Neural progenitor cell (in vitro differentiated cells): Measurements from ENCODE around the gene POLH. TPM values are rescaled to one million over a fixed set of nuclear protein-coding genes. Genes with fewer than 3 reads are reported as not detected.
"Not testable (repeated sequence)": the region's sequence is repeated elsewhere in the genome, so short reads cannot be mapped to it uniquely, and the experiment has no call there.

Experiments
- DNase-seq: peaks from one replicate; pipeline ENCODE4 v3.0.0-alpha.2; 2016; ENCODE audit warnings: low spot score
- H2AFZ ChIP-seq: fragments of 200-600 bp; sonication (generic); replicated peaks from 2 replicates; pipeline ENCODE4 v1.6.1; 2016; ENCODE audit warnings: antibody characterized with exemption
- H3F3A ChIP-seq: fragments of 200-600 bp; sonication (generic); 2 replicates; pipeline ENCODE4 v1.6.1; 2016; ENCODE audit warnings: antibody characterized with exemption, low read depth
- H3K27ac ChIP-seq: fragments of 200-600 bp; sonication (generic); 2 replicates; pipeline ENCODE4 v1.5.1; 2016; ENCODE audit warnings: mild to moderate bottlenecking
- H3K27me3 ChIP-seq: fragments of 200-600 bp; sonication (generic); 2 replicates; pipeline ENCODE4 v1.6.1; 2016; ENCODE audit warnings: mild to moderate bottlenecking, moderate library complexity
- H3K36me3 ChIP-seq: fragments of 200-600 bp; sonication (generic); 2 replicates; pipeline ENCODE4 v1.5.1; 2016
- H3K4me1 ChIP-seq: fragments of 200-600 bp; sonication (generic); 2 replicates; pipeline ENCODE4 v1.6.1; 2016; ENCODE audit warnings: mixed run types
- H3K4me2 ChIP-seq: fragments of 200-600 bp; sonication (generic); 2 replicates; pipeline ENCODE4 v1.6.1; 2016
- H3K4me3 ChIP-seq: fragments of 200-600 bp; sonication (generic); 2 replicates; pipeline ENCODE4 v1.5.1; 2016
- H3K79me2 ChIP-seq: fragments of 200-600 bp; sonication (generic); 2 replicates; pipeline ENCODE4 v1.6.1; 2016; ENCODE audit warnings: low read depth
- H3K9ac ChIP-seq: fragments of 200-600 bp; sonication (generic); 2 replicates; pipeline ENCODE4 v1.6.1; 2016
- H3K9me3 ChIP-seq: fragments of 200-600 bp; sonication (generic); 2 replicates; pipeline ENCODE4 v1.5.1; 2016; ENCODE audit warnings: low read depth
- H4K20me1 ChIP-seq: fragments of 200-600 bp; sonication (generic); 2 replicates; pipeline ENCODE4 v1.6.1; 2016; ENCODE audit warnings: low read depth
- H3K27ac Mint-ChIP-seq: 3 replicates; pipeline ENCODE4 v1.8.0; 2021; ENCODE audit warnings: mixed read lengths
- H3K27me3 Mint-ChIP-seq: 2 replicates; pipeline ENCODE4 v1.8.0; 2022; ENCODE audit warnings: low read depth, mild to moderate bottlenecking, inconsistent platforms, moderate library complexity, mixed read lengths; ENCODE audit not compliant: insufficient read depth
- H3K36me3 Mint-ChIP-seq: 3 replicates; pipeline ENCODE4 v1.8.0; 2021; ENCODE audit warnings: mixed read lengths
- H3K4me1 Mint-ChIP-seq: 3 replicates; pipeline ENCODE4 v1.8.0; 2021; ENCODE audit warnings: mixed read lengths
- H3K4me3 Mint-ChIP-seq: 3 replicates; pipeline ENCODE4 v1.8.0; 2021; ENCODE audit warnings: mild to moderate bottlenecking, moderate library complexity, mixed read lengths
- H3K9me3 Mint-ChIP-seq: 3 replicates; pipeline ENCODE4 v1.8.0; 2020; ENCODE audit warnings: mixed read lengths
- EZH2 ChIP-seq: fragments of 200-600 bp; sonication (generic); IDR thresholded peaks from 2 replicates; pipeline ENCODE4 v1.6.1; 2017; ENCODE audit warnings: antibody characterized with exemption, mild to moderate bottlenecking, moderate library complexity
- EZH2phosphoT487 ChIP-seq: fragments of 200-600 bp; sonication (generic); IDR thresholded peaks from 2 replicates; pipeline ENCODE4 v1.6.1; 2017; ENCODE audit warnings: antibody characterized with exemption
- total RNA-seq: library from RNA; depleted of rRNA; stranded (reverse); fragments of >200 nt; gene quantifications from 2 replicates; pipeline ENCODE4 v1.2.3, GENCODE V29; 2015; ENCODE audit warnings: low replicate concordance
- TF ChIP-seq, protein P1 (sequence below): fragments of 200-600 bp; sonication (generic); IDR thresholded peaks from 2 replicates; pipeline ENCODE4 v1.5.1; 2017; ENCODE audit warnings: antibody characterized with exemption, mild to moderate bottlenecking

The POLH gene
- total RNA-seq, 1 donor from 2014 or later = 17.0 TPM

DNA sequence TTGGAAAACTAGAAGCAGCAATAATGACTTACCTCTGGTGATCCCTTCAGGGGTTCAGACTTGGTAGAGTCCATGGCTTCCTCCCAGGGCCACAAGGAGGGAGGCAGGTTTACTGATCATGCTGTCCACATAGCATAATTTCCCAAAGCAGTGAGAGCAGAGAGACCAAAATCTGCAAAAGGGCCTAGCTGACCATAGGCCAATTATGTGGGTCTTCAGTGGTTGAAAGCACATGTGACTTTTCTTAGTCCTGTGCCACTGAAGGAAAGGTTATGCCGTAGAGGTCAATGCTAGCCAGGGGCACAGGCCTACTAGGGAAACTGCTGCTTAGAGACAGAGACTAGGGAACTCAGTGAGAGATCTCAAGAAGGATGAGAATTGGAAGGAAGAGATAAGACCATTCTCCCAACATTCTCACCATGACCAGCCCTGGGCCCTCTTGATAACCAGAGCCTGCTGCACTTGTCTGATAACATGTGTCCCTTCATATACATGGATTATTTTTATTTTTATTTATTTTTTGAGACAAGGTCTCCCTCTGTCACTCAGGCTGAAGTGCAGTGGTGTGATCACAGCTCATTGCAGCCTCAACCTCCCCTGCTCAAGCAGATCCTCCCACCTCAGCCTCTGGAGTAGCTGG, 55.1 kb downstream of the POLH start:
- H3K9me3 ChIP-seq = no peaks in the 10 kb centered on the region
- TF ChIP-seq, protein P1, sequence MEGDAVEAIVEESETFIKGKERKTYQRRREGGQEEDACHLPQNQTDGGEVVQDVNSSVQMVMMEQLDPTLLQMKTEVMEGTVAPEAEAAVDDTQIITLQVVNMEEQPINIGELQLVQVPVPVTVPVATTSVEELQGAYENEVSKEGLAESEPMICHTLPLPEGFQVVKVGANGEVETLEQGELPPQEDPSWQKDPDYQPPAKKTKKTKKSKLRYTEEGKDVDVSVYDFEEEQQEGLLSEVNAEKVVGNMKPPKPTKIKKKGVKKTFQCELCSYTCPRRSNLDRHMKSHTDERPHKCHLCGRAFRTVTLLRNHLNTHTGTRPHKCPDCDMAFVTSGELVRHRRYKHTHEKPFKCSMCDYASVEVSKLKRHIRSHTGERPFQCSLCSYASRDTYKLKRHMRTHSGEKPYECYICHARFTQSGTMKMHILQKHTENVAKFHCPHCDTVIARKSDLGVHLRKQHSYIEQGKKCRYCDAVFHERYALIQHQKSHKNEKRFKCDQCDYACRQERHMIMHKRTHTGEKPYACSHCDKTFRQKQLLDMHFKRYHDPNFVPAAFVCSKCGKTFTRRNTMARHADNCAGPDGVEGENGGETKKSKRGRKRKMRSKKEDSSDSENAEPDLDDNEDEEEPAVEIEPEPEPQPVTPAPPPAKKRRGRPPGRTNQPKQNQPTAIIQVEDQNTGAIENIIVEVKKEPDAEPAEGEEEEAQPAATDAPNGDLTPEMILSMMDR = no peak
- H3K4me1 Mint-ChIP-seq = peaks cover 44% of the 10 kb centered on the region
- no peak overlapping the region for H3K4me3 ChIP-seq
- peak overlapping the region; percentile 64 for H3K4me3 Mint-ChIP-seq
- no peak overlapping the region for H3K4me2 ChIP-seq
- H2AFZ ChIP-seq = no peak overlapping the region
- no peak overlapping the region for H3K27ac ChIP-seq
- H3K27me3 Mint-ChIP-seq = peaks cover 11% of the 10 kb centered on the region
- H3K4me1 ChIP-seq = peaks cover 3% of the 10 kb centered on the region
- peaks cover 31% of the 10 kb centered on the region for H3F3A ChIP-seq
- peaks cover 15% of the 10 kb centered on the region for H3K36me3 Mint-ChIP-seq
- no peak overlapping the region for H3K9ac ChIP-seq
- H3K36me3 ChIP-seq = no peaks in the 10 kb centered on the region
- peaks cover 24% of the 10 kb centered on the region for H3K79me2 ChIP-seq
- no peaks in the 10 kb centered on the region for H3K27me3 ChIP-seq
- DNase-seq = no peak
- no peaks in the 10 kb centered on the region for H3K9me3 Mint-ChIP-seq
- H4K20me1 ChIP-seq = peaks cover 10% of the 10 kb centered on the region
- peak overlapping the region; percentile 86 for H3K27ac Mint-ChIP-seq

GRCh38 chr6:43633002-43633401, 57.0 kb downstream of the POLH start:
- not testable (repeated sequence) for H4K20me1 ChIP-seq, H3K9me3 Mint-ChIP-seq, H3K9ac ChIP-seq, H2AFZ ChIP-seq, H3K4me2 ChIP-seq, H3K36me3 Mint-ChIP-seq, H3K4me3 ChIP-seq, H3K27ac Mint-ChIP-seq, H3K9me3 ChIP-seq, H3K36me3 ChIP-seq, H3K4me3 Mint-ChIP-seq, DNase-seq, H3K27me3 ChIP-seq, H3K27ac ChIP-seq
- H3K4me1 Mint-ChIP-seq = peaks cover 38% of the 10 kb centered on the region
- H3K27me3 Mint-ChIP-seq = peaks cover 13% of the 10 kb centered on the region
- H3K79me2 ChIP-seq = peaks cover 32% of the 10 kb centered on the region
- H3F3A ChIP-seq = peaks cover 31% of the 10 kb centered on the region
- H3K4me1 ChIP-seq = peaks cover 12% of the 10 kb centered on the region

DNA sequence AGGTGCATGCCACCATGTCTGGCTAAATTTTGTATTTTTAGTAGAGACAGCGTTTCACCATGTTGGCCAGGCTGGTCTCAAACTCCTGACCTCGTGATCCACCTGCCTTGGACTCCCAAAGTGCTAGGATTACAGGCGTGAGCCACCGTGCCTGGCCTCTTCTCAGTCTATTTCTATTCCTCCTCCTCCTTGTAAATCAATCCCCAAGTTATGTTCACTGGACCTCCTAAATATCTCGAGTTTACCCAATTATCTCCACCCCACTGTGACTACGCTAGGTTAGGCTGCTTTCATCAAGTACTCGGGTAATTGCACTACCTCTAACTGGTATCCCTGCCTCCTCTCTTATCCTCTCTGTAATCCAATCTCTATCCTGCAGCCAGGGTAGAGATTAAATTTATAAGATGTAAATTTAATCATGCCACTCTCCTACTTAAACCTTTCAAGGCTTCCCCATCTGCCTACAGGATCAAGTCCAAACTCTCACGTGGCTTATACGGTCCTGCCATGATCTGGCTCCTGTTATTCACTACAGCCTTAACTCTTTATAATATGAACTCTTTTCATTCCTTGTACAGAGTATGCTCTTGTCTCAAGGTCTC, 58.8 kb downstream of the POLH start:
- Histone ChIP-seq H3F3A (peaks cover 33% of the 10 kb centered on the region), H3K27ac (no peak overlapping the region), H3K79me2 (peaks cover 42% of the 10 kb centered on the region), H3K27me3 (no peaks in the 10 kb centered on the region), H3K9me3 (no peaks in the 10 kb centered on the region), H3K4me3 (no peak overlapping the region), H3K4me1 (peaks cover 21% of the 10 kb centered on the region), H3K4me2 (no peak overlapping the region), H3K36me3 (peaks cover 4% of the 10 kb centered on the region), H4K20me1 (peaks cover 19% of the 10 kb centered on the region), H2AFZ (no peak overlapping the region), H3K9ac (no peak overlapping the region)
- H3K36me3 Mint-ChIP-seq = peaks cover 7% of the 10 kb centered on the region
- peaks cover 13% of the 10 kb centered on the region for H3K27me3 Mint-ChIP-seq
- no peak for DNase-seq
- peak overlapping the region; percentile 99 for H3K27ac Mint-ChIP-seq
- H3K4me1 Mint-ChIP-seq = peaks cover 37% of the 10 kb centered on the region
- TF ChIP-seq, protein P1 = no peak
- TF ChIP-seq EZH2 (no peak), EZH2phosphoT487 (no peak)
- H3K9me3 Mint-ChIP-seq = no peaks in the 10 kb centered on the region
- H3K4me3 Mint-ChIP-seq = peak overlapping the region; percentile 100
